Measurements from ENCODE around the gene PCDHA1.
A peak's percentile ranks its signal among the peaks of the same experiment; 100 is the strongest.
"Not testable (repeated sequence)": the region's sequence is repeated elsewhere in the genome, so short reads cannot be mapped to it uniquely, and the experiment has no call there.

Gene PCDHA1

DNA sequence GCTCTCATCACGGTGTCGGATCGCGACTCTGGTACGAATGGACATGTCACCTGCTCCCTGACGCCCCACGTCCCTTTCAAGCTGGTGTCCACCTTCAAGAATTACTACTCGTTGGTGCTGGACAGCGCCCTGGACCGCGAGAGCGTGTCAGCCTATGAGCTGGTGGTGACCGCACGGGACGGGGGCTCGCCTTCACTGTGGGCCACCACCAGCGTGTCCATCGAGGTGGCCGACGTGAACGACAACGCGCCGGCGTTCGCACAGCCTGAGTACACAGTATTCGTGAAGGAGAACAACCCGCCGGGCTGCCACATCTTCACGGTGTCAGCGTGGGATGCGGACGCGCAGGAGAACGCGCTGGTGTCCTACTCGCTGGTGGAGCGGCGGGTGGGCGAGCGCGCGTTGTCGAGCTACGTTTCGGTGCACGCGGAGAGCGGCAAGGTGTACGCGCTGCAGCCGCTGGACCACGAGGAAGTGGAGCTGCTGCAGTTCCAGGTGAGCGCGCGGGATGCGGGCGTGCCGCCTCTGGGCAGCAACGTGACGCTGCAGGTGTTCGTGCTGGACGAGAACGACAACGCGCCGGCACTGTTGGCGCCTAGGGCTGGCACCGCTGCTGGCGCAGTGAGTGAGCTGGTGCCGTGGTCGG is 10.3 kb downstream of the PCDHA1 start:
- H2AK5ac ChIP-seq (ENCODE audit: low read length); DNase-seq; H2BK120ac ChIP-seq (ENCODE audit: insufficient read depth, low read length, poor library complexity); H3K36me3 ChIP-seq (ENCODE audit: control insufficient read depth in 1 of 2, insufficient read depth in 2 of 2, low read length in 2 of 2); H3K79me2 ChIP-seq (ENCODE audit: control insufficient read depth, insufficient read depth, low read length, poor library complexity); H3K23ac ChIP-seq (ENCODE audit: low read length); H2BK12ac ChIP-seq (ENCODE audit: low read length); H3K18ac ChIP-seq (ENCODE audit: low read length); H3K14ac ChIP-seq (ENCODE audit: low read length); H3K4me2 ChIP-seq (ENCODE audit: low read length); H3K27me3 ChIP-seq (ENCODE audit: insufficient read depth, low read length); H2BK5ac ChIP-seq (ENCODE audit: low read depth, low read length, poor library complexity); H3K79me1 ChIP-seq (ENCODE audit: low read length); H3K4me3 ChIP-seq (ENCODE audit: low read depth, low read length); H3K9ac ChIP-seq (ENCODE audit: low read length); H4K8ac ChIP-seq (ENCODE audit: low read depth, low read length); H3K4me1 ChIP-seq (ENCODE audit: control insufficient read depth in 1 of 2, insufficient read depth in 2 of 2, low read length in 2 of 2); H3K27ac ChIP-seq (ENCODE audit: low read depth, low read length); H3K4ac ChIP-seq (ENCODE audit: low read depth, low read length); H2AFZ ChIP-seq (ENCODE audit: insufficient read depth, low read length, poor library complexity); H4K12ac ChIP-seq (ENCODE audit: low read depth, low read length); H4K91ac ChIP-seq (ENCODE audit: low read depth, low read length): not testable (repeated sequence)
- no CpG with 5 or more reads among the region's 72 CpGs for whole genome bisulfite sequencing (ENCODE audit: extremely low coverage, insufficient coverage, insufficient read length)
- peaks cover 16% of the 10 kb centered on the region for H3K9me3 ChIP-seq (ENCODE audit: insufficient read depth, low read depth, low read length)

DNA sequence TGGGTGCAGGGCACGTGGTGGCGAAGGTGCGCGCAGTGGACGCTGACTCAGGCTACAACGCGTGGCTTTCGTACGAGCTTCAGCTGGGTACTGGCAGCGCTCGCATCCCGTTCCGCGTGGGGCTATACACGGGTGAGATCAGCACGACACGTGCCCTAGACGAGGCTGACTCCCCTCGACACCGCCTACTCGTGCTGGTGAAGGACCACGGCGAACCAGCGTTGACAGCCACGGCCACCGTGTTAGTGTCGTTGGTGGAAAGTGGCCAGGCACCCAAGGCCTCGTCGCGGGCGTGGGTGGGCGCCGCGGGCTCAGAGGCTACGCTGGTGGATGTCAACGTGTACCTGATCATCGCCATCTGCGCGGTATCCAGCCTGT is 10.8 kb downstream of the PCDHA1 start:
- H3K79me1 ChIP-seq (ENCODE audit: low read length): no peaks in the 10 kb centered on the region
- no peak overlapping the region for H2BK5ac ChIP-seq (ENCODE audit: low read depth, low read length, poor library complexity)
- no peaks in the 10 kb centered on the region for H3K4me1 ChIP-seq (ENCODE audit: control insufficient read depth in 1 of 2, insufficient read depth in 2 of 2, low read length in 2 of 2)
- WGBS (ENCODE audit: extremely low coverage, insufficient coverage, insufficient read length): no CpG with 5 or more reads among the region's 39 CpGs
- no peak overlapping the region for H3K27ac ChIP-seq (ENCODE audit: low read depth, low read length)
- no peak overlapping the region for H2AK5ac ChIP-seq (ENCODE audit: low read length)
- H3K9ac ChIP-seq (ENCODE audit: low read length): no peak overlapping the region
- H3K23ac ChIP-seq (ENCODE audit: low read length): no peak overlapping the region
- H3K9me3 ChIP-seq (ENCODE audit: insufficient read depth, low read depth, low read length): peaks cover 16% of the 10 kb centered on the region
- no peak overlapping the region for H4K91ac ChIP-seq (ENCODE audit: low read depth, low read length)
- no peak overlapping the region for H2BK120ac ChIP-seq (ENCODE audit: insufficient read depth, low read length, poor library complexity)
- H3K14ac ChIP-seq (ENCODE audit: low read length): no peak overlapping the region
- H4K12ac ChIP-seq (ENCODE audit: low read depth, low read length): no peak overlapping the region
- H3K4me3 ChIP-seq (ENCODE audit: low read depth, low read length): peak overlapping the region; percentile 50
- H3K18ac ChIP-seq (ENCODE audit: low read length): no peak overlapping the region
- no peaks in the 10 kb centered on the region for H3K79me2 ChIP-seq (ENCODE audit: control insufficient read depth, insufficient read depth, low read length, poor library complexity)
- H3K36me3 ChIP-seq (ENCODE audit: control insufficient read depth in 1 of 2, insufficient read depth in 2 of 2, low read length in 2 of 2): peaks cover 2 to 4% of the 10 kb centered on the region in 2 experiments
- H3K27me3 ChIP-seq (ENCODE audit: insufficient read depth, low read length): no peaks in the 10 kb centered on the region
- no peak overlapping the region for H4K8ac ChIP-seq (ENCODE audit: low read depth, low read length)
- H2AFZ ChIP-seq (ENCODE audit: insufficient read depth, low read length, poor library complexity): no peak overlapping the region
- no peak overlapping the region for H3K4me2 ChIP-seq (ENCODE audit: low read length)
- DNase-seq: no peak
- no peak overlapping the region for H3K4ac ChIP-seq (ENCODE audit: low read depth, low read length)
- no peak overlapping the region for H2BK12ac ChIP-seq (ENCODE audit: low read length)

- Histone ChIP-seq H2BK5ac (ENCODE audit: low read depth, low read length, poor library complexity) (no peak within 1 kb of the TSS), H3K4me1 (ENCODE audit: control insufficient read depth in 1 of 2, insufficient read depth in 2 of 2, low read length in 2 of 2) (no peaks in the 10 kb centered on the region), H4K91ac (ENCODE audit: low read depth, low read length) (no peak within 1 kb of the TSS), H3K27me3 (ENCODE audit: insufficient read depth, low read length) (no peaks in the 10 kb centered on the region), H3K36me3 (ENCODE audit: control insufficient read depth in 1 of 2, insufficient read depth in 2 of 2, low read length in 2 of 2) (peaks cover 2 to 10% of the 10 kb centered on the region in 2 experiments), H2BK12ac (ENCODE audit: low read length) (no peak within 1 kb of the TSS), H3K27ac (ENCODE audit: low read depth, low read length) (no peak within 1 kb of the TSS), H3K23ac (ENCODE audit: low read length) (no peak within 1 kb of the TSS), H3K4ac (ENCODE audit: low read depth, low read length) (no peak within 1 kb of the TSS), H3K14ac (ENCODE audit: low read length) (no peak within 1 kb of the TSS), H4K8ac (ENCODE audit: low read depth, low read length) (no peak within 1 kb of the TSS), H3K4me2 (ENCODE audit: low read length) (no peak within 1 kb of the TSS), H2AK5ac (ENCODE audit: low read length) (no peak within 1 kb of the TSS), H3K9ac (ENCODE audit: low read length) (no peak within 1 kb of the TSS), H3K18ac (ENCODE audit: low read length) (no peak within 1 kb of the TSS), H3K79me1 (ENCODE audit: low read length) (no peaks in the 10 kb centered on the region), H2BK120ac (ENCODE audit: insufficient read depth, low read length, poor library complexity) (no peak within 1 kb of the TSS), H3K4me3 (ENCODE audit: low read depth, low read length) (no peak within 1 kb of the TSS), H2AFZ (ENCODE audit: insufficient read depth, low read length, poor library complexity) (no peak within 1 kb of the TSS), H4K12ac (ENCODE audit: low read depth, low read length) (no peak within 1 kb of the TSS), H3K9me3 (ENCODE audit: insufficient read depth, low read depth, low read length) (peaks cover 24% of the 10 kb centered on the region), H3K79me2 (ENCODE audit: control insufficient read depth, insufficient read depth, low read length, poor library complexity) (no peaks in the 10 kb centered on the region)
- no CpG with 5 or more reads among the region's 29 CpGs for WGBS (ENCODE audit: extremely low coverage, insufficient coverage, insufficient read length)
- DNase-seq: no peak
These were observed 15.0 kb downstream of the PCDHA1 start, which contains the start of gene PCDHA3 for GRCh38 chr5:140800816-140801493. Gene PCDHA3, plus strand, starts transcription at chr5:140801057.

DNA sequence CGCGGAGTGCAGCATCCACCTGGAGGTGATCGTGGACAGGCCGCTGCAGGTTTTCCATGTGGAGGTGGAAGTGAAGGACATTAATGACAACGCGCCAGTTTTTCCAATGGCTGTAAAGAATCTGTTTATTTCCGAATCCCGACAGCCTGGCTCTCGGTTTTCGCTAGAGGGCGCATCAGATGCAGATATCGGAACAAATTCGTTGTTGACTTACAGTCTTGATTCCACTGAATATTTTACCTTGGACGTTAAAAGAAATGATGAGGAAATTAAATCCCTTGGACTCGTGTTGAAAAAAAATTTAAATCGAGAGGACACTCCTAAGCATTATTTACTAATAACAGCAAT is 15.5 kb downstream of the PCDHA1 start:
- no peaks in the 10 kb centered on the region for H3K27me3 ChIP-seq (ENCODE audit: insufficient read depth, low read length)

More for the DNA sequence above, 15.5 kb downstream of the PCDHA1 start:
- peaks cover 21% of the 10 kb centered on the region for H3K9me3 ChIP-seq (ENCODE audit: insufficient read depth, low read depth, low read length)
- H2AFZ ChIP-seq (ENCODE audit: insufficient read depth, low read length, poor library complexity): no peak overlapping the region
- no peak overlapping the region for H2BK12ac ChIP-seq (ENCODE audit: low read length)
- H3K4ac ChIP-seq (ENCODE audit: low read depth, low read length): no peak overlapping the region
- H3K23ac ChIP-seq (ENCODE audit: low read length): no peak overlapping the region
- no peak overlapping the region for H3K9ac ChIP-seq (ENCODE audit: low read length)
- H3K4me2 ChIP-seq (ENCODE audit: low read length): no peak overlapping the region
- H2AK5ac ChIP-seq (ENCODE audit: low read length): no peak overlapping the region
- H3K27ac ChIP-seq (ENCODE audit: low read depth, low read length): no peak overlapping the region
- no peak overlapping the region for H4K91ac ChIP-seq (ENCODE audit: low read depth, low read length)
- H2BK5ac ChIP-seq (ENCODE audit: low read depth, low read length, poor library complexity): no peak overlapping the region
- H2BK120ac ChIP-seq (ENCODE audit: insufficient read depth, low read length, poor library complexity): no peak overlapping the region
- WGBS (ENCODE audit: extremely low coverage, insufficient coverage, insufficient read length): no CpG with 5 or more reads among the region's 16 CpGs
- H4K12ac ChIP-seq (ENCODE audit: low read depth, low read length): no peak overlapping the region
- no peaks in the 10 kb centered on the region for H3K79me1 ChIP-seq (ENCODE audit: low read length)
- H3K4me3 ChIP-seq (ENCODE audit: low read depth, low read length): no peak overlapping the region
- no peaks in the 10 kb centered on the region for H3K79me2 ChIP-seq (ENCODE audit: control insufficient read depth, insufficient read depth, low read length, poor library complexity)
- no peak for DNase-seq
- H3K36me3 ChIP-seq (ENCODE audit: control insufficient read depth in 1 of 2, insufficient read depth in 2 of 2, low read length in 2 of 2): peaks cover 1 to 9% of the 10 kb centered on the region in 2 experiments
- no peak overlapping the region for H4K8ac ChIP-seq (ENCODE audit: low read depth, low read length)
- H3K18ac ChIP-seq (ENCODE audit: low read length): no peak overlapping the region
- no peaks in the 10 kb centered on the region for H3K4me1 ChIP-seq (ENCODE audit: control insufficient read depth in 1 of 2, insufficient read depth in 2 of 2, low read length in 2 of 2)
- no peak overlapping the region for H3K14ac ChIP-seq (ENCODE audit: low read length)

Measured in trophoblast cell (in vitro differentiated cells and primary cell).